HG03135 (cell line): Measurements from ENCODE around the gene CFAP74.

ENCODE experiments used
- ATAC-seq: cut with Tn5 transposase; IDR thresholded peaks from one replicate; pipeline ENCODE4 v1.9.1; 2021; ENCODE audit warnings: mild to moderate bottlenecking, moderate library complexity; ENCODE audit not compliant: unreplicated experiment

The CFAP74 gene

DNA sequence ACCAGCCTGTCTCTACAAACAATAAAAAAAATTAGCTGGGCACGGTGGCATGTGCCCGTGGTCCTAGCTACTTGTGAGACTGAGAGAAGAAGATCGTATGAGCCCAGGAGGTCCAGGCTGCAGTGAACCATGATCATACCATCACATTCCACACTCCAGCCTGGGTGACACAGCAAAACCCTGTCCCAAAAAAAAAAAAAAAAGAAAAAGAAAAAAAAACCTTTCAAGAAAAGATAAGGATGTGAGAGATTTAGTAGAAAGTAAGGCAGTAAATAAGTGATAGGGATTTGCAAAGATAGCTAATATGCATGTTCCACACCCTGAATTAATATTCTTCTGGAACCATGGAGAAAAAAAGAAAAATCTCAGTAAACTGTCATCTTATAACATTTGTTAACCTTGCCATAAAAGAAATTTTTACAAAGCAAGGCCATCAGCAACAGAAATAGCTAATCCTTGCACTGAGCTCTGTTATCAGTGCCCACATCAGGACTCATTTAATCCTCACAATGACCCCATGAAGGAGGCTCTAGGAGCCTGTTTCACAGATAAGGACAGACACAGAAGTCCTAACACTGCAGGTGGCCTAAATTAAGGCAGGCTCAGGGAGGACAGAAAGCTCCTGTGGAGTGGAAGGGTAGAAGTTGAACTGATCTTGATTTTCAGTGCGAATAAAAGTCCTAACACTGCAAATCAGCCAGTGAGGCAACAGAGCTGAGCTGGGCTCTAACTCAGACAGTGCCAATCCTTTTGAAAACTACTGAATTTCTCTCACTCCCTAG lies 120.3 kb downstream of the CFAP74 start:
- no peak for ATAC-seq

DNA sequence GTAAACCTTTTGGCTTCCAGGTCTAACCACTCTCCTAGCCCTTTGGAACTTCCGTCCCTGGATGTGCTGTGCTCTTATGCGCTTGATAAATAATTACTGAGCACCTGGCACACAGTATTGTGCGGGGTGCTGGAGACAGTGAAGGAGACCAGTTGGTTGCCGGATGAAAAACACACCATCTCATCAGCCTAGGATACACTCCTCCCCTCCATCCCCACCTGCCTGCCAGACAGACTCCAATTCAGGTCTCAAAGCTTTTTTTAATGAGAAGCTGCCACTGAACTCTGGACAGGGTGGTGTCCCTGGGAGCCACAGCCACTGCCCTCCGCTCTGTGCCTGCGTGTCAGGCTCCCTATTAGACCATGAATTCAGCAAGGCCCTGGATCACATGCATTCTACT lies 121.9 kb downstream of the CFAP74 start:
- no peak for ATAC-seq

DNA sequence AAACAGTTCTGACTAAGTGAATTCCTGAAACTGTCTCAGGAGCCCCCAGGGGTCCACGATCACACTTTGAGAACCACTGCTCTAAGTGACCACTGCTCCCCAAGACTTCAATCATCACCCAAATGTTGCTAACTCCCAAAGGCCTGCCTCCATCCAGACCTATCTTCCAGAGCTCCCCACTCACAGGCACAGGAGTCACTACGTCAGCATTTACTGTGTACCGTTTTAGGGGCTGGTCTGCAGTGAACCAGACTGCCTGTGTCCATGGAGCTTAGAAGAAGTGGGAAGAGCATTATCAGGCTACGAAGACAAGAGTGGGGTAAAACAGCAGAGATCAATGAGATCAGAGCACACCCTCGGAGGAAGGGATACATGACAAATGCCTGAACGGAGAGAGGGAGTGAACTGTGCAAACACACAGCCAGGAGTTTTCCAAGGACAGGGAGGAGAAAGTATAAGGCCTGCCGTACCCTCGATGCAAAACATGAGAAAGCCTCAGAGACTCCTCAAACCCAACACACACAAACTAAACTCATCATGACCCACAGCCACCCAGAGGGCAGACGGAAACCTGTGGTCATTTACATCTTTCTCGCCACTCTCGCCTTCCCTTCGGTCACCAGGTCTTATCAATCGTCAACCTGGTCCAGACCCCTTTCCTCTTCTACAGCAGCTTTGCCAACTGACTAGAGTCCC lies 122.8 kb downstream of the CFAP74 start:
- no peak for ATAC-seq

DNA sequence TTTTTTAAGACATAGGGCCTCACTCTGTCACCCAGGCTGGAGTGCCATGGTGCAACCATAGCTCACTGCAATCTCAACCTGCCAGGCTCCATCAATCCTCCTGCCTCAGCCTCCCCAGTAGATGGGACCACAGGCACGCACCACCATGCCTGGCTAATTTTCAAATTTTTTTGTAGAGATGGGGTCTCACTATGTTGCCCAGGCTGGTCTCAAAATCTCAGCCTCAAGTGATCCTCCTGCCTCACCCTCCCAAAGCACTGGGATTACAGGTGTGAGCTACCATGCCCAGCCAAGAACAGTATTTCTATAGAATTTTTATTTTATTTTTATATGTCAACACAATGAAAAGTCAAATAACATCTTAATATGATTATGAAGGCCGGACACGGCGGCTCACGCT lies 123.6 kb downstream of the CFAP74 start:
- ATAC-seq = no peak

DNA sequence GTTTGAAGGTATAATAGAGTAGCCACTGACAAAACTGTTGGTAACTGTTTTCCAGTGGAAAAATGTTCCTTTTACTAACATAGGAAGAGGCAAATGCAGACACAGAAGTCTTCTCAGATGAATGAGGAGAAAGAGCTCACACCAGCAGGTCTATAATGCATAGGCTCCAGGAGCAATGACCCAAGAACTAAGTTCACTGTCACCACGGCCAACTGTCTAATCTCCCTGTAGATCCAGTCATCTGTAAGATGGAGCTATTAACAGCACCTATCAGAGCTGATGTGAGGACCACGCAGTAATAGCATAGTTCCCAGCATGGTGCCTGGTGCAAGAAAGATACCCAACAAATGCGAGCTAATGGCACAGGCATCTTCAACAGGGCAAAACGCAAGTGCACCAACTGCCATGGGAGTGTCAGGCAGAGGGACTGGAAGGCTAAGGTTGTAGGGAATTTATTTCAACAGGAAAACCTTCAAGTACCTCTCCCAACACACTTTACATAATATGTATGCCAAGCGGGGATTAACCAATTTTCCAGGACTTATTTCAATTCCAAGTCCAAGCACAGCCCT lies 125.6 kb downstream of the CFAP74 start:
- no peak for ATAC-seq

DNA sequence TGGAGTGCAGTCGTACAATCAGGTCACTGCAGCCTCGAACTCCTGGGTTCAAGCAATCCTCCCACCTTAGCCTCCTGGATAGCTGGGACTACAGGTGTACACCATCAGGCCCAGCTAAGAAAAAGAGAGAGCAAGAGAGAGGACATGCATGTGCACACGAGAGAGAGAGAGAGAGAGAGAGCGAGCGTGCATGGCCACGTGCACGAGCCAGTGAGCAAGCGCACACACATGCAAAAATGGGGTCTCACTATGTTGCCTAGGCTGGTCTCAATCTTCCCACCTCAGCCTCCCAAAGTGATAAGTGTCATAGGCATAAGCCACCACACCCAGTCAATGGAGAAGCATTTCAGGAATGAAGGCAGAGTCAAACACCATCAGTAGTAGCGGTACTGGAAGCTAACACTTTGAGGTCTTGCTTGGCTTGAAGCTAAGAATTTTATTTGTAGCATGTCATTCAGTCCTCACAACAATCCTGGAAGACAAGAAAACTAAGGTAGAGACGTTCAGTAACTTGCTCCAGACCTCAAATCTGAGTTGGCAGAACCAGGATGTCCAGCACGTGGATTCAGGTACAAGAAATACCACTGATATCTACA lies 127.2 kb downstream of the CFAP74 start:
- ATAC-seq = no peak

DNA sequence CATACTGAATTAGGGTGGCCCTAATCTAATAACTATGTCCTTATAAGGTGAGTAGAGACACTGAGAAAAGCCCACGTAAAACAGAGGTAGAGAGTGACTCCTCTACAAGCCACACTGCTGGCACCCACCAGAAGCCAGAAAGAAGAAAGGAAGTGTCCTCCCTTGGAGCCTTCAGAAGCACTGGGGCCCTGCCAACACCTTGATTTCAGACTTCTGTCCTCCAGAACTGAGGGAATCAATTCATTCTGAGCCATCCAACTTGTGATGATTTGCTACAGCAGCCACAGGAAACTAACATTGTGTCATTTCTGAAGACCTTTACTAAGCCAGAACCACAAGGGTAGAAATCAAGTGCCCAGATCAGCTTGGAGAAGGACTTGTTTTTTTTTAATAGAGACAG lies 127.7 kb downstream of the CFAP74 start:
- no peak for ATAC-seq

DNA sequence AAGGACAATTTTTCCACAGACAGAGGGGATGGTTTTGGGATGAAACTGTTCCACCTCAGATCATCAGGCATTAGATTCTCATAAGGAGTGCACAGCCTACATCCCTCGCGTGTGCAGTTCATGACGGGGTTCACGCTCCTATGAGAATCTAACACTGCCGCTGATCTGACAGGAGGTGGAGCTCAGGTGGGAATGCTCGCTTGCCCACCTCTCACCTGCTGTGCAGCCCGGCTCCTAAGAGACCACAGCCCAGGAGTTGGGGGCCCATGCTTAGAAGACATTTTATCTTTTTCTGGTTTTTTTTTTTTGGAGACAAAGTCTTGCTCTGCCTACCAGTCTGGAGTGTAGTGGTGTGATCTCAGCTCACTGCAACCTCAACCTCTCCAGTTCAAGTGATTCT lies 128.7 kb downstream of the CFAP74 start:
- no peak for ATAC-seq

DNA sequence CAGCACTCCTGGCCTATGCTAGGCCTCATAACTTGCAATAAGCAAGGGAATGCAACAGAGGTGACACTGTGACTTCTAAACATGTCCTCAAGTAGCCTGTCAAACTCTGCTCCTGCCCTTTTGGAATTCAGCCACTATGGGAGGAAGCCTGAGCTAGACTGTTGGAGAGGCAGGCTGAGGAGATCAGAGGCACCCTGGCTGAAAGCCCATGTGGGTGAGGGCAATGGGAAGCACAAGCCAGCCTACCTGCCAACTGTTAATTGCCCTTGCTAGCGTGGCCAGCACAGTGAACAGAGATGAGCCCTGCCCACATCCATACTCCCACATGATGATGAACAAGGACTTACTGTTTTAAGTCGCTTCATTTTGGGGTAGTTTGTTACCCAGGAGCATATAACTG lies 130.4 kb downstream of the CFAP74 start:
- ATAC-seq = no peak

DNA sequence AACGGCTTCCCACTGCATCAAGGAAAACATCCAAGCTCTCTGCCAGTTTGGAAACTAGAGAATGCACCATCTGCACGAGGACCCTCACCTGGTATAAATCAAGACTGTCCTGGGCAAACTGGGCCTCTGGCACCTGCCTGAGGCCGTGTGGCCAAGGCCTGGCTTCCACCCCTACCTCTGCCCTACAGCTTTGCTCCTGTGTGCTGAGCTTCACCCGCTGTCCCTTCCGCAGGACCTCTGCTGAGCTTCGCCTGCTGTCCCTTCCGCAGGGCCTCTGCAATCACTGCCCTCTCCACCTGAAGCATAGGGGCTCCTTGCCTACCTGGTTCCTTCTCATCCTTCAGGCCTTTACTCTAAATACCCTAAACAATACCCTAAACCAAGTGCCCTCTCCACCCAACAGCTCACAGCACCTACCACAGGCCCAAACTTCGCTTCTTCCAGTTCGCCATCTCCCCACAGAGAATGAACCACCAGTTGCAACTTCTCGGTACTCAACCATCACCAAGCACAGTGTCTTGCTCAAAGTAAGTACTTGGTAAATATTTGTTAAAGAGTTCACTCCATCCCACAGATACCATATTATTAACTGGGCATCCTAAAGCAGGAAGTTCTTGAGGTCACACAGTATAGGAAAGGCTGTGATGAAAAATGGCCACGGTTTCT lies 131.1 kb downstream of the CFAP74 start:
- no peak for ATAC-seq
